RWPE1 (cell line): ENCODE measurements around the gene SYDE2.
"Not testable (repeated sequence)": the region's sequence is repeated elsewhere in the genome, so short reads cannot be mapped to it uniquely, and the experiment has no call there.

ENCODE experiments used
- CTCF ChIA-PET: fragments of 350-600 bp; sonication (Branson Sonifier 250); formaldehyde crosslinking; extraction: SDS; loops from one replicate; lab custom pipeline; 2021; lab: Yijun Ruan, JAX
- POLR2A ChIA-PET: fragments of 400-600 bp; formaldehyde crosslinking; extraction: SDS; loops from one replicate; lab custom pipeline; 2020; ENCODE audit warnings: antibody characterized with exemption; ENCODE audit not compliant: low non-redundant PET; lab: Yijun Ruan, JAX
- DNase-seq: peaks from one replicate; pipeline ENCODE4 v3.0.0; 2012; ENCODE audit warnings: low spot score
- H3K27ac ChIP-seq: fragments of 450-650 bp; 2 replicates; pipeline ENCODE4 v1.5.1; 2017
- CTCF ChIP-seq: fragments of 450-650 bp; conservative IDR thresholded peaks from 2 replicates; pipeline ENCODE4 v1.5.1; 2017; ENCODE audit warnings: low read depth, mild to moderate bottlenecking

The SYDE2 gene

GRCh38 chr1:85146972-85147359 is 53.9 kb downstream of the SYDE2 start:
- TF ChIP-seq CTCF = no peak
- CTCF ChIA-PET = no interaction called here
- no peak overlapping the region for H3K27ac ChIP-seq
- POLR2A ChIA-PET = no interaction called here
- DNase-seq = no peak

GRCh38 chr1:85146298-85146971 is 54.4 kb downstream of the SYDE2 start:
- DNase-seq, H3K27ac ChIP-seq, POLR2A ChIA-PET, CTCF ChIA-PET: not testable (repeated sequence)

GRCh38 chr1:85144351-85144750 is 56.5 kb downstream of the SYDE2 start:
- no peak for TF ChIP-seq CTCF
- ChIA-PET POLR2A (no interaction called here), CTCF (no interaction called here)
- no peak overlapping the region for H3K27ac ChIP-seq
- no peak for DNase-seq

- ChIA-PET POLR2A (no interaction called here), CTCF (interaction anchor here (0.6 kb wide), 1 partner anchor 1007 kb away, joined by 3 read pairs; no protein-coding TSS in a partner anchor)
- no peak for TF ChIP-seq CTCF
- no peak for DNase-seq
- H3K27ac ChIP-seq = no peak overlapping the region
Measured at GRCh38 chr1:85142753-85143152, 58.1 kb downstream of the SYDE2 start.

- DNase-seq, POLR2A ChIA-PET, H3K27ac ChIP-seq: not testable (repeated sequence)
- CTCF ChIA-PET = interaction anchor here (0.6 to 1.3 kb wide), 3 partner anchors 23 to 461 kb away, joined by 3 to 4 read pairs (median 4); no protein-coding TSS in a partner anchor
Measured at GRCh38 chr1:85138439-85138838, 62.4 kb downstream of the SYDE2 start.

GRCh38 chr1:85137660-85138059 is 63.2 kb downstream of the SYDE2 start:
- no peak overlapping the region for H3K27ac ChIP-seq
- no peak for DNase-seq
- TF ChIP-seq CTCF = no peak
- CTCF ChIA-PET = no interaction called here
- POLR2A ChIA-PET = no interaction called here

GRCh38 chr1:85135392-85135798 is 65.4 kb downstream of the SYDE2 start:
- no peak overlapping the region for H3K27ac ChIP-seq
- TF ChIP-seq CTCF = no peak
- POLR2A ChIA-PET = no interaction called here
- CTCF ChIA-PET = no interaction called here
- peak; percentile 15 for DNase-seq
